GM21786 (cell line): ENCODE data around the gene FCN2.

Experiments
- ATAC-seq: cut with Tn5 transposase; IDR thresholded peaks from one replicate; pipeline ENCODE4 v1.9.1; 2021; ENCODE audit not compliant: unreplicated experiment

Gene FCN2

GRCh38 chr9:134929193-134930158, 48.9 kb downstream of the FCN2 start:
- ATAC-seq: no peak

GRCh38 chr9:134930398-134930797, 49.8 kb downstream of the FCN2 start:
- peak; percentile 59 for ATAC-seq

GRCh38 chr9:134932171-134932570, 51.6 kb downstream of the FCN2 start:
- no peak for ATAC-seq

- no peak for ATAC-seq
Observed at GRCh38 chr9:134932606-134933005, 52.0 kb downstream of the FCN2 start.

- ATAC-seq: no peak
Observed at GRCh38 chr9:134933076-134933659, 52.6 kb downstream of the FCN2 start.

- no peak for ATAC-seq
Observed at GRCh38 chr9:134935056-134935640, 54.5 kb downstream of the FCN2 start.

- ATAC-seq: no peak
Observed at GRCh38 chr9:134935701-134936345, 55.2 kb downstream of the FCN2 start.

- ATAC-seq: peak; percentile 38
Observed at GRCh38 chr9:134936346-134937163, 55.9 kb downstream of the FCN2 start.
